Adrenal gland (tissue), 12 donors: Measurements from ENCODE around the gene PCSK6. TPM values are rescaled to one million over a fixed set of nuclear protein-coding genes. Genes with fewer than 3 reads are reported as not detected.

ENCODE experiments used
- DNase-seq, 7 donors: peaks; one replicate each; pipeline ENCODE4 v3.0.0-alpha.2; 2019 to 2020
- H3K27ac ChIP-seq, 5 donors: fragments of 200-600 bp; sonication (generic) in 4 of 5; 1 replicate in 3 of 5; 2 replicates in 2 of 5; pipeline versions ENCODE4 v1.5.1 to v1.8.0; 2016 to 2020; ENCODE audit warnings: mild to moderate bottlenecking in 1 of 5
- H3K27me3 ChIP-seq: fragments of 200-600 bp; 2 replicates; pipeline ENCODE4 v1.8.0; 2021
- H3K36me3 ChIP-seq, 2 donors: fragments of 200-600 bp; replicated peaks in 1 of 2; 1 replicate in 1 of 2; 2 replicates in 1 of 2; pipeline versions ENCODE4 v1.5.1 to v1.8.0; 2018 to 2022
- H3K4me1 ChIP-seq, 2 donors: fragments of 200-600 bp; replicated peaks in 1 of 2; 1 replicate in 1 of 2; 2 replicates in 1 of 2; pipeline versions ENCODE4 v1.5.1 to v1.8.0; 2018 to 2021
- H3K4me3 ChIP-seq, 4 donors: fragments of 200-600 bp; sonication (generic) in 3 of 4; one replicate each; pipeline ENCODE4 v1.5.1; 2016 to 2018
- H3K9me3 ChIP-seq, 3 donors: fragments of 200-600 bp; sonication (generic) in 1 of 3; replicated peaks in 1 of 3; 1 replicate in 2 of 3; 2 replicates in 1 of 3; pipeline versions ENCODE4 v1.5.1 to v1.8.0; 2016 to 2021
- POLR2A ChIP-seq, 2 donors: fragments of 450-650 bp; IDR thresholded peaks; one replicate each; pipeline ENCODE4 v1.6.1; 2017; ENCODE audit warnings: antibody characterized with exemption in 2 of 2, mild to moderate bottlenecking in 2 of 2, moderate library complexity in 1 of 2
- WGBS, 4 donors: extraction: QIAGEN DNeasy Blood & Tissue Kit in 2 of 4; methylation state at CpG; one replicate each; pipeline versions ENCODE4 v1.1.5 to v1.1.7; 2013 to 2017; 5-methylcytosine and 5-hydroxymethylcytosine counted together
- intact Hi-C, 2 donors: fragments of 100-400 bp; cut with DNase I; formaldehyde crosslinking; loops; one replicate each; pipeline versions ENCODE4 v1.14.1 to v1.15.0; 2022 to 2023
- polyA plus RNA-seq, 3 donors: library from polyadenylated mRNA; stranded (reverse); fragments of 200-250 nt in 2 of 3; fragments of 350-450 nt in 1 of 3; fragmentation: Illumina TruSeq in 1 of 3; extraction: RNeasy Lipid Tissue Mini Kit (QIAGEN cat#74804) in 1 of 3; gene quantifications; one replicate each; pipeline ENCODE4 v1.2.3, GENCODE V29; 2013 to 2014
- total RNA-seq, 9 donors: library from RNA; depleted of rRNA in 4 of 9; stranded (reverse); fragments of >200 nt in 4 of 9; fragments of 120-200 nt in 1 of 9; fragmentation: NEBNext Ultra II Directional in 1 of 9; extraction: Animal tissue kit (Norgen Biotek cat#: 25700) in 1 of 9; gene quantifications; one replicate each; pipeline versions ENCODE4 v1.1.0 to v1.2.4, GENCODE V29; 2013 to 2023
- TF ChIP-seq, protein P1 (sequence below), 6 experiments: fragments of 450-650 bp in 4 of 6; fragments of 200-600 bp in 2 of 6; sonication (generic) in 1 of 6; IDR thresholded peaks; 1 replicate in 5 of 6; 2 replicates in 1 of 6; pipeline versions ENCODE4 v1.5.1 to v1.8.0; 2016 to 2021; ENCODE audit warnings: antibody characterized with exemption in 6 of 6, mild to moderate bottlenecking in 2 of 6, moderate library complexity in 1 of 6
- donor health status: healthy with polysubstance abuse.
- donor health status: Bipolar disorder and iron deficiency.
- donor health status: DM: yes; HTN: yes; CAD: no.
- donor health status: DM: no; HTN: no; CAD: no.
- donor health status: DM: no; HTN: no; CAD: no.
- donor health status: DM: yes; HTN: yes; CAD: no.

Gene PCSK6
- total and polyA plus RNA-seq, 12 donors = 0.88 to 53.0 (median 5.6) TPM

DNA sequence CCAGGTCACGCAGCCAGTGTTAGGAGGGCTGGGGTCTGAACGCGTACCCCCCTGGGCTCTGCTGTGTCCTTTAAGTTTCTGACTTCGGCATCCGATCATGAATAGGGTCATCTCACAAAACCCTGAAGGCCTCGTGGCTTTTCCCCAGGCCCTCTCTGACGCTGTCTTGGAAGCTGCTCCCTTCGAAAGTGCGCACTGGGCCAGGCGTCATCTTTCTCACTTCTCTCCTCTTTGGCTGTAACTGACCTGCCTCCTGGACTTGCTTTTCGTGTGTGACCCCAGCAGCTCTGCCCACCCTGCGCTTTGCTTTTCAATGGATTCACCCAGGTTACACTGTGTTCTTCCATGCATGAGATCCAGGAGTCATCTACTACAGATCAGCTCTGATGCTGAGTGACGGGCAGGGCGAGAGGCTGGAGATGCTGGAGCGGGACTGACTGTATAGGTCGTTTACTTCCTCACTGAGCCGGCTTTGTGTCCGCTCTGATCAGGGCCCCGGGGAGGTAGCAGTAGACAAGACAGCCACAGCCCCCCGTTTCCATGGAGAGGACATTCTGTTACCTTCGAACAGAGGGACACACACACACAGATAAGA lies 45.0 kb upstream of the PCSK6 start:
- H3K36me3 ChIP-seq = no peaks in the 10 kb centered on the region
- DNase-seq = peak in 1 of 7 donors; percentile 28
- intact Hi-C loops = no loop called here
- no peaks in the 10 kb centered on the region for H3K9me3 ChIP-seq
- no peaks in the 10 kb centered on the region for H3K4me1 ChIP-seq
- H3K4me3 ChIP-seq = no peak overlapping the region
- no peak for TF ChIP-seq POLR2A (IDR thresholded peaks at IDR 0.05)
- TF ChIP-seq, protein P1, sequence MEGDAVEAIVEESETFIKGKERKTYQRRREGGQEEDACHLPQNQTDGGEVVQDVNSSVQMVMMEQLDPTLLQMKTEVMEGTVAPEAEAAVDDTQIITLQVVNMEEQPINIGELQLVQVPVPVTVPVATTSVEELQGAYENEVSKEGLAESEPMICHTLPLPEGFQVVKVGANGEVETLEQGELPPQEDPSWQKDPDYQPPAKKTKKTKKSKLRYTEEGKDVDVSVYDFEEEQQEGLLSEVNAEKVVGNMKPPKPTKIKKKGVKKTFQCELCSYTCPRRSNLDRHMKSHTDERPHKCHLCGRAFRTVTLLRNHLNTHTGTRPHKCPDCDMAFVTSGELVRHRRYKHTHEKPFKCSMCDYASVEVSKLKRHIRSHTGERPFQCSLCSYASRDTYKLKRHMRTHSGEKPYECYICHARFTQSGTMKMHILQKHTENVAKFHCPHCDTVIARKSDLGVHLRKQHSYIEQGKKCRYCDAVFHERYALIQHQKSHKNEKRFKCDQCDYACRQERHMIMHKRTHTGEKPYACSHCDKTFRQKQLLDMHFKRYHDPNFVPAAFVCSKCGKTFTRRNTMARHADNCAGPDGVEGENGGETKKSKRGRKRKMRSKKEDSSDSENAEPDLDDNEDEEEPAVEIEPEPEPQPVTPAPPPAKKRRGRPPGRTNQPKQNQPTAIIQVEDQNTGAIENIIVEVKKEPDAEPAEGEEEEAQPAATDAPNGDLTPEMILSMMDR (IDR thresholded peaks at IDR 0.05) = no peak
- H3K27me3 ChIP-seq = no peaks in the 10 kb centered on the region
- WGBS, 4 donors = 79 to 85% (median 83%) methylated on average over 21 of the region's 21 CpGs
- H3K27ac ChIP-seq = no peak overlapping the region

DNA sequence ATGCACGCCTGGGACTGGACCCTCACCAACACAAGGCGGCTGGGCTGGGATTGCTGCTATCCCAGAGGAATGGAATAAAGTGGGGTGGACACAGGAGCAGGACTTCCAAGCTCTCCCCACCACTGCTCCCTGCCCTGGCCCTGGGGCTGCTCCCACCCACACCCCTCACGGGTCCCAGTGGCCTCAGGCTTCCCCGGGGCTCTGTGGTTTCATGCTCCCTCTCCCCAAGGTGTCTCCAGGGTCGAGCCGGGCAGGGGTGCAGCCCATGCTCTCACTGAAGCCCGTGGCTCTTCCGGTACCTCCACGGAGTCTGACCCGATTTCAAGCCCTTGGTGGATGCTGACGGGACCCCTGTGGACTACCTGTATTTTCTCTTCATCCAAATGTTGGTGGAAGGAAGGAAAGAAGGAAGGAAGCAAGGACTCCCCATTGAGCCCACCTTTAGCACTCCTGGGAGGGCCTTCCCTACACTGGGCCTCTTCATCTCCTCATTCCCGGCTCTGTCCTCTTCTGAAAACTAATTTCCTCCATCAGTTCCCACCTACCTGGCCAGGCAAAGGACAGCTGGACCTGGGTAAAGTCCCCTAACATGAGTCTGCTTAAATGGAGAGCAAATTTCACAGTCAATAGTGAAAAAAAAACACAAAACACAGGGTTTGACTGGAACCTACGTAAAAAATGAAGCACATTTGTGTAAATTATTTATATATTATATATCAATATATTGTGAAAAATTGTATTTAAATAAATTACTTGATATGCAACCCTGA lies 44.0 kb upstream of the PCSK6 start:
- Histone ChIP-seq H3K9me3 (no peaks in the 10 kb centered on the region), H3K4me3 (no peak overlapping the region), H3K4me1 (no peaks in the 10 kb centered on the region), H3K36me3 (no peaks in the 10 kb centered on the region), H3K27me3 (no peaks in the 10 kb centered on the region), H3K27ac (no peak overlapping the region)
- TF ChIP-seq POLR2A (IDR thresholded peaks at IDR 0.05) = no peak
- TF ChIP-seq, protein P1 (IDR thresholded peaks at IDR 0.05) = no peak
- 75 to 84% (median 81%) methylated on average over 7 to 13 of the region's 13 CpGs for WGBS, 4 donors
- no peak for DNase-seq
- intact Hi-C loops = no loop called here

DNA sequence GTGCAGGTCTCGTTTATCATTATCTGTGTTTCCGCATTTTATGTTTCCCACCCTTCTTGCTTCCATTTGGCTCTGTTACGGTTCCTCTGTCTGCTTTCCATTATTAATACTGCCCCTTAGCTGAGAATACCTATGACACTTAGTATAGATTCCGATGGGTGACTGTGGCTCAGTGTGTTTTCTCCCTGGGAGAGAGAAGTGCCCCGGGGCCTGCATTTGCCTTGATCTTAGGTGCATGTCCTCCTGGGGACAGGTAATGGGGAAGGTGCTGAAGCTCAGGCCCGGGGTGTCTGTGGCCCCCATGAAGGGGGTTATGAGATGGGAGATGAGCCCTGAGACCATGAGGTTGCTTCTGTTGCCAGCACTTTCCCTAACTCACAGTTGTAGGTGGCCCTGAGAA lies 43.4 kb upstream of the PCSK6 start:
- DNase-seq = no peak
- Histone ChIP-seq H3K36me3 (no peaks in the 10 kb centered on the region), H3K27me3 (no peaks in the 10 kb centered on the region), H3K27ac (no peak overlapping the region), H3K9me3 (no peaks in the 10 kb centered on the region), H3K4me1 (no peaks in the 10 kb centered on the region), H3K4me3 (no peak overlapping the region)
- no peak for TF ChIP-seq POLR2A (IDR thresholded peaks at IDR 0.05)
- TF ChIP-seq, protein P1 (IDR thresholded peaks at IDR 0.05) = no peak
- intact Hi-C loops = no loop called here
- WGBS, 4 donors = 87 to 93% (median 89%) methylated on average over 5 to 6 of the region's 6 CpGs

DNA sequence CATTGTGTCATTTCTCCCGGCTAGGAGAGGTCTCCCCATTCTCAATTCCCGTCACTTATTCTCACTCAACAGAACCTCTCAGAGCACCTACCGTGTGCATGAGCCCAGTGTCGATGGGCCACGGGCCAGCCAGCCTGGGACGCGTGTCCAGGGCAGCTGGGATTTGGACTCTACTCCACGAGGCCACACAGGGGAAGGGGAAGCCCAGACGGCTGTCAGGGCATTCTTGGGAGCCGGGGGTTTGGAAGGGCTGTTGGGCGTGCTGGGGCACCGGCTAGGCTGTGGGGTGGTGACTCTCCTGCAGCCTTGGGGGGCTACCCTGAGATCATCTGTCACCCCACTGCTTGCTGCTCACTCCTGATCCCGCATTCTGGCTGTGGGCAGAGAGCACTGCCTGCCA lies 41.7 kb upstream of the PCSK6 start:
- Histone ChIP-seq H3K36me3 (no peaks in the 10 kb centered on the region), H3K4me1 (no peaks in the 10 kb centered on the region), H3K27me3 (no peaks in the 10 kb centered on the region), H3K4me3 (no peak overlapping the region), H3K9me3 (no peaks in the 10 kb centered on the region), H3K27ac (no peak overlapping the region)
- TF ChIP-seq POLR2A (IDR thresholded peaks at IDR 0.05) = no peak
- TF ChIP-seq, protein P1 (IDR thresholded peaks at IDR 0.05) = no peak
- intact Hi-C loops = no loop called here
- 82 to 85% (median 84%) methylated on average over 7 to 13 of the region's 13 CpGs for WGBS, 4 donors
- no peak for DNase-seq
